SH-SY5Y (cell line): ENCODE data around the gene ZNF470.

ENCODE experiments used
- GATA2 ChIP-seq: IDR thresholded peaks from 2 replicates; pipeline ENCODE4 v1.6.1; 2011; ENCODE audit warnings: mild to moderate bottlenecking, low read depth, low read length
- GATA3 ChIP-seq: IDR thresholded peaks from 2 replicates; pipeline ENCODE4 v1.6.1; 2011; ENCODE audit warnings: low read depth, mild to moderate bottlenecking, low read length, moderate library complexity

The ZNF470 gene

GRCh38 chr19:56594446-56594782, 27.1 kb downstream of the ZNF470 start:
- no peak for TF ChIP-seq GATA2
- TF ChIP-seq GATA3, result no peak

- TF ChIP-seq GATA3 (no peak), GATA2 (no peak)
Measured at GRCh38 chr19:56594783-56595547, 27.7 kb downstream of the ZNF470 start, which contains the start of gene ZNF71. ZNF71 (plus strand) TSS chr19:56595302; CDS start chr19:56601559, 6,257 bp downstream.

GRCh38 chr19:56595548-56595899, 28.3 kb downstream of the ZNF470 start:
- no peak for TF ChIP-seq GATA2

GRCh38 chr19:56596676-56597075, 29.4 kb downstream of the ZNF470 start:
- TF ChIP-seq GATA2 (no peak), GATA3 (no peak)

- TF ChIP-seq GATA3 (no peak), GATA2 (no peak)
Measured at GRCh38 chr19:56597696-56598095, 30.4 kb downstream of the ZNF470 start.

- TF ChIP-seq GATA3 (no peak), GATA2 (no peak)
Measured at GRCh38 chr19:56601375-56601774, 34.1 kb downstream of the ZNF470 start.

GRCh38 chr19:56603829-56604228, 36.6 kb downstream of the ZNF470 start:
- TF ChIP-seq GATA3 (no peak), GATA2 (no peak)

GRCh38 chr19:56608274-56608964, 41.2 kb downstream of the ZNF470 start:
- TF ChIP-seq GATA3 (no peak), GATA2 (no peak)

- TF ChIP-seq GATA2 (no peak), GATA3 (no peak)
Measured at GRCh38 chr19:56611288-56611687, 44.0 kb downstream of the ZNF470 start.

- no peak for TF ChIP-seq GATA2
Measured at GRCh38 chr19:56612737-56613136, 45.5 kb downstream of the ZNF470 start.

- no peak for TF ChIP-seq GATA3
- no peak for TF ChIP-seq GATA2
Measured at GRCh38 chr19:56613639-56614038, 46.4 kb downstream of the ZNF470 start.

- TF ChIP-seq GATA3, result no peak
- TF ChIP-seq GATA2, result no peak
Measured at GRCh38 chr19:56617531-56617930, 50.3 kb downstream of the ZNF470 start.

GRCh38 chr19:56619121-56619520, 51.9 kb downstream of the ZNF470 start:
- TF ChIP-seq GATA3 (no peak), GATA2 (no peak)

- no peak for TF ChIP-seq GATA3
- no peak for TF ChIP-seq GATA2
Measured at GRCh38 chr19:56622374-56622773, 55.1 kb downstream of the ZNF470 start.

GRCh38 chr19:56623006-56623405, 55.7 kb downstream of the ZNF470 start:
- TF ChIP-seq GATA3, result no peak
- TF ChIP-seq GATA2, result no peak

- no peak for TF ChIP-seq GATA3
Measured at GRCh38 chr19:56625708-56626107, 58.4 kb downstream of the ZNF470 start.

- TF ChIP-seq GATA2, result no peak
- TF ChIP-seq GATA3, result no peak
Measured at GRCh38 chr19:56633021-56633420, 65.8 kb downstream of the ZNF470 start.
